PC-9 (cell line): ENCODE measurements around the gene GREB1L. TPM values are rescaled to one million over a fixed set of nuclear protein-coding genes. Genes with fewer than 3 reads are reported as not detected.
"Not testable (repeated sequence)": the region's sequence is repeated elsewhere in the genome, so short reads cannot be mapped to it uniquely, and the experiment has no call there.

Experiments used
- BruUV-seq: library from RNA; stranded (reverse); fragments of 400-500 nt; replicated peaks from 2 replicates; lab custom pipeline; 2021; lab: Mats Ljungman, UMichigan
- CTCF ChIA-PET: fragments of 300-600 bp; sonication (Branson Sonifier 250); formaldehyde crosslinking; loops from one replicate; lab custom pipeline; 2022; ENCODE audit warnings: antibody characterized with exemption; lab: Charles Lee
- POLR2A ChIA-PET: fragments of 300-600 bp; sonication (Branson Sonifier 250); formaldehyde crosslinking; loops from one replicate; lab custom pipeline; 2022; ENCODE audit warnings: antibody characterized with exemption; ENCODE audit not compliant: unreplicated experiment; lab: Charles Lee
- DNase-seq, 2 experiments: peaks; one replicate each; pipeline versions ENCODE4 v3.0.0 to v3.0.0-alpha.2; 2015 to 2022; ENCODE audit warnings: mixed read lengths in 1 of 2
- H2AFZ ChIP-seq: fragments of 200-600 bp; sonication (generic); 2 replicates; pipeline ENCODE4 v1.8.1; 2017; ENCODE audit warnings: antibody characterized with exemption
- H3F3A ChIP-seq: fragments of 200-600 bp; sonication (generic); 2 replicates; pipeline ENCODE4 v1.8.1; 2017; ENCODE audit warnings: antibody characterized with exemption, mild to moderate bottlenecking, low read depth; ENCODE audit not compliant: insufficient read depth
- H3K27ac ChIP-seq: fragments of 200-600 bp; sonication (generic); 2 replicates; pipeline ENCODE4 v1.6.1; 2016; ENCODE audit warnings: mixed run types
- H3K27me3 ChIP-seq: fragments of 200-600 bp; sonication (generic); 2 replicates; pipeline ENCODE4 v1.6.1; 2016; ENCODE audit warnings: low read depth, mixed run types; ENCODE audit not compliant: insufficient read depth
- H3K36me3 ChIP-seq: fragments of 200-600 bp; sonication (generic); 2 replicates; pipeline ENCODE4 v1.6.1; 2016; ENCODE audit warnings: low read depth, mixed run types
- H3K4me1 ChIP-seq: fragments of 200-600 bp; sonication (generic); replicated peaks from 2 replicates; pipeline ENCODE4 v1.6.1; 2016; ENCODE audit warnings: mixed run types; ENCODE audit not compliant: insufficient read depth
- H3K4me2 ChIP-seq: fragments of 200-600 bp; sonication (generic); 2 replicates; pipeline ENCODE4 v1.6.1; 2017; ENCODE audit warnings: mixed run types
- H3K4me3 ChIP-seq: fragments of 200-600 bp; sonication (generic); 2 replicates; pipeline ENCODE4 v1.6.1; 2016; ENCODE audit warnings: mixed run types
- H3K79me2 ChIP-seq: fragments of 200-600 bp; sonication (generic); 2 replicates; pipeline ENCODE4 v1.6.1; 2017; ENCODE audit warnings: low read depth, mixed run types
- H3K9me2 ChIP-seq: fragments of 200-600 bp; sonication (generic); 2 replicates; pipeline ENCODE4 v1.8.1; 2017; ENCODE audit warnings: mild to moderate bottlenecking; ENCODE audit not compliant: insufficient read depth
- H3K9me3 ChIP-seq: fragments of 200-600 bp; sonication (generic); 2 replicates; pipeline ENCODE4 v1.8.1; 2016; ENCODE audit warnings: low read depth; ENCODE audit not compliant: insufficient read depth
- H4K20me1 ChIP-seq: fragments of 200-600 bp; sonication (generic); 2 replicates; pipeline ENCODE4 v1.8.1; 2017; ENCODE audit not compliant: insufficient read depth
- CTCF ChIP-seq: fragments of 200-600 bp; sonication (generic); conservative IDR thresholded peaks from 2 replicates; pipeline ENCODE4 v1.6.1; 2017; ENCODE audit warnings: mixed run types, antibody characterized with exemption, mild to moderate bottlenecking, moderate library complexity
- EZH2 ChIP-seq: fragments of 200-600 bp; sonication (generic); IDR thresholded peaks from 2 replicates; pipeline ENCODE4 v1.8.0; 2017; ENCODE audit warnings: antibody characterized with exemption, low read depth
- intact Hi-C: fragments of 100-400 bp; cut with micrococcal nuclease; formaldehyde crosslinking; loops from one replicate; pipeline ENCODE4 v1.10.0; 2022; ENCODE audit not compliant: unreplicated experiment
- total RNA-seq: library from RNA; stranded (reverse); gene quantifications from 2 replicates; pipeline ENCODE4 v1.2.3, GENCODE V29; 2021

Gene GREB1L
- total RNA-seq, 1 experiment from 2014 or later, result 6.0 TPM

GRCh38 chr18:21306368-21306767, 64.3 kb downstream of the GREB1L start:
- Histone ChIP-seq H4K20me1 (no peaks in the 10 kb centered on the region), H3K9me3 (no peaks in the 10 kb centered on the region), H3K4me2 (no peak overlapping the region), H3K27ac (no peak overlapping the region), H3F3A (no peaks in the 10 kb centered on the region), H3K27me3 (no peaks in the 10 kb centered on the region), H3K79me2 (0 out of 2 replicates have a peak, but pooled peaks cover 2% of the 10 kb centered on the region), H3K4me1 (peaks cover 10% of the 10 kb centered on the region), H3K9me2 (no peaks in the 10 kb centered on the region), H2AFZ (no peak overlapping the region), H3K36me3 (no peaks in the 10 kb centered on the region), H3K4me3 (no peak overlapping the region)
- POLR2A ChIA-PET, result no interaction called here
- no peak for TF ChIP-seq EZH2
- no peak for TF ChIP-seq CTCF
- DNase-seq, result no peak
- CTCF ChIA-PET, result interaction anchor here (0.5 kb wide), 1 partner anchor 84 kb away, joined by 3 read pairs; no protein-coding TSS in a partner anchor
- BruUV-seq, result no TSS peak
- intact Hi-C loops, result no loop called here

GRCh38 chr18:21307578-21307977, 65.5 kb downstream of the GREB1L start:
- Histone ChIP-seq H3K36me3 (no peaks in the 10 kb centered on the region), H3K4me1 (peaks cover 10% of the 10 kb centered on the region), H3F3A (no peaks in the 10 kb centered on the region), H3K27me3 (no peaks in the 10 kb centered on the region), H3K79me2 (no peaks in the 10 kb centered on the region), H3K27ac (no peak overlapping the region), H4K20me1 (no peaks in the 10 kb centered on the region), H3K9me3 (no peaks in the 10 kb centered on the region), H2AFZ (no peak overlapping the region), H3K4me3 (no peak overlapping the region), H3K9me2 (no peaks in the 10 kb centered on the region), H3K4me2 (no peak overlapping the region)
- no peak for DNase-seq
- no TSS peak for BruUV-seq
- CTCF ChIA-PET, result interaction anchor here (0.5 kb wide), 1 partner anchor 293 kb away, joined by 3 read pairs; the partner anchor contains the start of gene ESCO1
- intact Hi-C loops, result no loop called here
- POLR2A ChIA-PET, result no interaction called here
- TF ChIP-seq EZH2 (no peak), CTCF (no peak)

- Histone ChIP-seq H3K79me2 (no peaks in the 10 kb centered on the region), H3K36me3 (no peaks in the 10 kb centered on the region), H3K27ac (no peak overlapping the region), H2AFZ (no peak overlapping the region), H3K4me3 (no peak overlapping the region), H3K9me2 (no peaks in the 10 kb centered on the region), H4K20me1 (no peaks in the 10 kb centered on the region), H3K4me1 (peaks cover 3% of the 10 kb centered on the region; the same call in 1 of the 2 replicates), H3K27me3 (no peaks in the 10 kb centered on the region), H3K4me2 (no peak overlapping the region), H3K9me3 (no peaks in the 10 kb centered on the region), H3F3A (no peaks in the 10 kb centered on the region)
- ChIA-PET CTCF (no interaction called here), POLR2A (no interaction called here)
- no peak for TF ChIP-seq CTCF
- no peak for TF ChIP-seq EZH2
- intact Hi-C loops, result no loop called here
- BruUV-seq, result no TSS peak
- DNase-seq, result no peak
Observed at GRCh38 chr18:21309248-21309647, 67.2 kb downstream of the GREB1L start.

GRCh38 chr18:21311980-21312379, 69.9 kb downstream of the GREB1L start:
- H3K27ac ChIP-seq, H3K36me3 ChIP-seq, H3K4me1 ChIP-seq, CTCF ChIA-PET, H3K9me3 ChIP-seq, POLR2A ChIA-PET, H3K79me2 ChIP-seq, intact Hi-C loops, BruUV-seq, DNase-seq, H4K20me1 ChIP-seq, H3F3A ChIP-seq, H3K4me2 ChIP-seq, H3K4me3 ChIP-seq, H3K27me3 ChIP-seq, H3K9me2 ChIP-seq, H2AFZ ChIP-seq: not testable (repeated sequence)
